ENCODE results near the gene IL1RAPL2.

The IL1RAPL2 gene

GRCh38 chrX:105313596-105313995 is 747.6 kb downstream of the IL1RAPL2 start:
- TF ChIP-seq CTCF (IDR thresholded peaks at IDR 0.05; ENCODE audit: insufficient read depth, low read length, poor library complexity, severe bottlenecking): no peak
- Histone ChIP-seq H3K36me3 (ENCODE audit: control insufficient read depth, insufficient read depth, low read length) (no peaks in the 10 kb centered on the region), H3K27me3 (replicated peaks; ENCODE audit: control insufficient read depth, insufficient read depth, low read length) (no peaks in the 10 kb centered on the region), H3K4me3 (replicated peaks; ENCODE audit: low read depth, low read length) (no peak overlapping the region)
- no peak for DNase-seq (ENCODE audit: extremely low read depth, insufficient read length)

- Histone ChIP-seq H3K36me3 (ENCODE audit: control insufficient read depth, insufficient read depth, low read length) (no peaks in the 10 kb centered on the region), H3K4me3 (replicated peaks; ENCODE audit: low read depth, low read length) (no peak overlapping the region), H3K27me3 (replicated peaks; ENCODE audit: control insufficient read depth, insufficient read depth, low read length) (no peaks in the 10 kb centered on the region)
- no peak for TF ChIP-seq CTCF (IDR thresholded peaks at IDR 0.05; ENCODE audit: insufficient read depth, low read length, poor library complexity, severe bottlenecking)
- DNase-seq (ENCODE audit: extremely low read depth, insufficient read length): no peak
Observed at GRCh38 chrX:105314458-105314857, 748.5 kb downstream of the IL1RAPL2 start.

DNA sequence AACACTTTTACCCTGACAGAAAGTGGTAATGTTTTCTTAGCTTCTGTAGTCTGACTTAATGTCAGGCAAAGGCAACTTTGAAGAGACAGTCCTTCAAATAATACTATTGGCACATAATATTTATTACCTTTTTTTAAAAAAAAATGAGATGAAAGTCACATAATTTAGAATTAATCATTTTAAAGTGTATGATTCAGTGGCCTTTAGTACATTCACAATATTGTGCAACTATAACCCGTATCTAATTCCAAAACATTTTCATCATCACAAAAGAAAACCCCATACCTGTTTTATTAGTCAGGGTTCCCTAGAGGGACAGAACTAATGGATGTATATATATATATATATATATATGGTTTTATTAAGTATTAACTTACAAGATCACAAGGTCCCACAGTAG is 749.2 kb downstream of the IL1RAPL2 start:
- Histone ChIP-seq H3K27me3 (replicated peaks; ENCODE audit: control insufficient read depth, insufficient read depth, low read length) (no peaks in the 10 kb centered on the region), H3K4me3 (replicated peaks; ENCODE audit: low read depth, low read length) (no peak overlapping the region), H3K36me3 (ENCODE audit: control insufficient read depth, insufficient read depth, low read length) (no peaks in the 10 kb centered on the region)
- no peak for DNase-seq (ENCODE audit: extremely low read depth, insufficient read length)
- TF ChIP-seq CTCF (IDR thresholded peaks at IDR 0.05; ENCODE audit: insufficient read depth, low read length, poor library complexity, severe bottlenecking): no peak

- no peak overlapping the region for H3K4me3 ChIP-seq (replicated peaks; ENCODE audit: low read depth, low read length)
- H3K27me3 ChIP-seq (replicated peaks; ENCODE audit: control insufficient read depth, insufficient read depth, low read length): no peaks in the 10 kb centered on the region
- DNase-seq (ENCODE audit: extremely low read depth, insufficient read length): no peak
- TF ChIP-seq CTCF (IDR thresholded peaks at IDR 0.05; ENCODE audit: insufficient read depth, low read length, poor library complexity, severe bottlenecking): no peak
- no peaks in the 10 kb centered on the region for H3K36me3 ChIP-seq (ENCODE audit: control insufficient read depth, insufficient read depth, low read length)
Observed at GRCh38 chrX:105317117-105317516, 751.1 kb downstream of the IL1RAPL2 start.

- H3K4me3 ChIP-seq (replicated peaks; ENCODE audit: low read depth, low read length): no peak overlapping the region
- no peak for DNase-seq (ENCODE audit: extremely low read depth, insufficient read length)
- no peaks in the 10 kb centered on the region for H3K36me3 ChIP-seq (ENCODE audit: control insufficient read depth, insufficient read depth, low read length)
- H3K27me3 ChIP-seq (replicated peaks; ENCODE audit: control insufficient read depth, insufficient read depth, low read length): no peaks in the 10 kb centered on the region
- TF ChIP-seq CTCF (IDR thresholded peaks at IDR 0.05; ENCODE audit: insufficient read depth, low read length, poor library complexity, severe bottlenecking): no peak
Observed at GRCh38 chrX:105323928-105324327, 757.9 kb downstream of the IL1RAPL2 start.

DNA sequence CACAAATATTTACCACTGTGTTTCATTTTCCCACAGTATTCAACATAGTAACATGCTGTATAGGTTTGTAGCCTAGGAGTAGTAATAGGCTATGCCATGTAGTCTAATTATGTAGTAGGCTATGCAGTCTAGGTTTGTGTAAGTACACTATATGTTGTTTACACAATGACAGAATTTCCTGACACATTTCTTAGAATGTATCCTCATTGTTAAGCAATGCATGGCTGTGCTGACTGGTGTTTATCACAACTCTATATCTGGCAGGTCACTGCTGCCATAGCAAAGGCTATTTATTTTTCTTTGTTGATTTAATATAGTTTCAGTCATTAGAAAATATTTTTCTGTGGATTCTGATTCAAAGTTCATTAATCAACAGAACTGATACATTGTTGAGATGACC is 762.8 kb downstream of the IL1RAPL2 start:
- no peak for DNase-seq (ENCODE audit: extremely low read depth, insufficient read length)
- TF ChIP-seq CTCF (IDR thresholded peaks at IDR 0.05; ENCODE audit: insufficient read depth, low read length, poor library complexity, severe bottlenecking): no peak
- Histone ChIP-seq H3K27me3 (replicated peaks; ENCODE audit: control insufficient read depth, insufficient read depth, low read length) (no peaks in the 10 kb centered on the region), H3K4me3 (replicated peaks; ENCODE audit: low read depth, low read length) (no peak overlapping the region), H3K36me3 (ENCODE audit: control insufficient read depth, insufficient read depth, low read length) (no peaks in the 10 kb centered on the region)

Data from GM06990 (cell line).